ENCODE results near the gene ZCCHC13.
A peak's percentile ranks its signal among the peaks of the same experiment; 100 is the strongest.
"Not testable (repeated sequence)": the region's sequence is repeated elsewhere in the genome, so short reads cannot be mapped to it uniquely, and the experiment has no call there.

The ZCCHC13 gene

DNA sequence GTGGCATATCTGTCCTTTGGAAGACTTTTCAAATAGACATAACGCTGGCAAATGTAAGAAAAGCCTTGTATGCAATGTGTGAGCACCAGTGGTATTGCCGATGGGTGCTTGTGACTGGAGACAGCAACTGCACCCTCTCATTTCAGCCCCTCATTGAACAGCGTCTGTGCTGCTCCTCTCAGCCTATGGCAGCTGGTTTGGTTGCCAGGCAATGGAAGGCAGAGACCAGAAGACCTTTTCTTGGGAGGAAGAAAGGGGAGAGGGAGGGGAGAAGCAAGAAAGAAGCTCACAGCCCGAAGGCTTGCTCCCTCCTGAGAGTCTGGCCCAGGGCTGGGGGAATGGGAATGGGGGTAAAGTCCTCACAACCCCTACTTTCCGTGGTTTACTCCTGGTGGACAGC, 20.2 kb downstream of the ZCCHC13 start:
- DNase-seq: no peak

DNA sequence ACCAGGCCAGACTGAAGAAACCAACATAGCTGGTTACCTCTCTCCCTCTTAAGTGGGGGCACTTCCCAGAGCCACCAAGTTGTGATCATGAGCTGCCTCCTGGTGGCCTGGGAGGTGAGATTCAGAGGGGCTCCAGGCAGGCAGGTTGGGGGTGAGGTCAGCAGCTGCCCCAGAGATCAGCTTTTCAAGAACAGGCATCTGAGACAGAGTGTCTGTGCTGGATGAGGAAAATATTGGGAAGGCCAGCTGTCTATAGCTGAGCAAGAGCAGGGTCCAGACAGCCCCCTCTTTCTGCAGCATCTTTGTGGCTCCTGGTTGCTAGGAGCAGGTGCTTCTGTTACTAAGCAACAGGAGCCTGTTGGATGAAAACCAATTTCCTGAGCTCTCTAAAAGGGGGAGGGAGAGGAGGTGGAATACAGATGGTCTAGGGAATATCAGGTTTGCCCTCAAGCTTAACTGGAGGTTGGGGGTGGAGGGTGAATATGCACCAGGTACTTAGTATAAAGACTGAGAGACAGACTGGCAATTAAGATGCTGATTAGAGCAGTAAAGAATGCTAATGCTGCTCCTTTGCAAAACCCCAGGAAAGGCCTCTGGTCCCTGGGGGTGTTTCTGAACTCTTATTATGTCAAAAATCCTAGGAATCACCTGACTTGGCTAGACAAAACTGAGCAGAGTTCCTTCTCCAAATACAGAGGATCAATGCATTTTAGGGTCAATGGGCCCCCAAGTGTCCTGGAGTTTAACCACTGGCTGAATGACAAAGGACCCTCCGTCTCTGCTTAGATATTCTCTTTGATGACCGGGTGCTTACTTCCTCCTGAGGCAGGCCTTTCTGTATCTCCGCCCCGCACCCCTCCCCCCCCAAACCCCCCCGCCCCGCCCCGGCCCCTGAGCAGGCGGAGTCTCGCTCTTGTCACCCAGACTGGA, 21.4 kb downstream of the ZCCHC13 start:
- DNase-seq: no peak

DNA sequence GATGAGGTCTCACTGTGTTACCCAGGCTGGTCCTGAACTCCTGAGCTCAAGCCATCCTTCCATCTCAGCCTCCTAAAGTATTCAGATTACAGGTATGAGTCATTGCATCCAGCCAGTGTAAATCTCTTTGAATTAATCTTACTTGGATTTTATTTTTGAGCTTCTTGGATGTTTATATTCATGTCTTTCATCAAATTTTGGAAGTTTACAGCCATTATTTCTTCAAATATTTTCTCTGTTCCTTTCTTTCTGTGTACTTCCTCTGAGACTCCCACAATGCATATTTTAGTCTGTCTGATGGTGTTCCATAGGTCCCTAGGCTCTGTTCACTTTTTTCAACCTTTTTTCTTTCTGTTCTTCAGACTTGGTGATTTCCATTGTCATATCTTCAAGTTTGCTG, 34.9 kb downstream of the ZCCHC13 start:
- DNase-seq: no peak

DNA sequence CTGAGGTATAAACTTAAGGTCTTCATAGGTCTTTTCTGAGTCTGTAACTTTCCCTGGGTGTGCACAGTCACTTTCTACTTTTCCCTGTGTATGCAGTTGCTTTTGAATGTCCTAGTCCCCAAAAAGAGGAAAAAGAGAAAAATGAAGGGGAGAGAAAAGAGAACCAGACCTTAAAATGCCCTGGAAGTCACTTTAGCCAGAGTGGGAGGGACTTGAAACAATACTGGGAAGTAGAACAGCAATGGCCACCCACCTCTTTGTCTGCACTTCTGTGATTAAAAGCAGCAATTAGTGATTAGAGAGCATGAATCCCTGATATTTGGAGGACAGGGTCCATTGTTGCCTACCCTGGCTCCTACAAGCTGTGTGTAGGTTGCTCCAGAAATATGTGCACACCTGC, 36.1 kb downstream of the ZCCHC13 start:
- no peak for DNase-seq

DNA sequence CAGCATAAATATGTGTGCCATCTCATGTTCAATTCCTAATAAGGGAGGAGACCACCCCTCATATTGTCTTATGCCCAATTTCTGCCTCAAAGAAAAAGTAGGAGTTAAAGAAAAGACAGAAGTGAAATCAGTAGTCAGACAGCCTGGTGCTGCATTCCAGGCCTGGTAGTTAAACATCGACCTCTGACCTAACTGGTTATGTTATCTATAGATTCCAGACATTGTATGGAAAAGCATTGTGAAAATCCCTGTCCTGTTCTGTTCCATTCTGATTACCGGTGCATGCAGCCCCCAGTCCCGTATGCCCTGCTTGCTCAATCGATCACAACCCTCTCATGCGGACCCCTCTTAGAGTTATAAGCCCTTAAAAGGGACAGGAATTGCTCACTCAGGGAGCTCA, 38.2 kb downstream of the ZCCHC13 start:
- not testable (repeated sequence) for DNase-seq

DNA sequence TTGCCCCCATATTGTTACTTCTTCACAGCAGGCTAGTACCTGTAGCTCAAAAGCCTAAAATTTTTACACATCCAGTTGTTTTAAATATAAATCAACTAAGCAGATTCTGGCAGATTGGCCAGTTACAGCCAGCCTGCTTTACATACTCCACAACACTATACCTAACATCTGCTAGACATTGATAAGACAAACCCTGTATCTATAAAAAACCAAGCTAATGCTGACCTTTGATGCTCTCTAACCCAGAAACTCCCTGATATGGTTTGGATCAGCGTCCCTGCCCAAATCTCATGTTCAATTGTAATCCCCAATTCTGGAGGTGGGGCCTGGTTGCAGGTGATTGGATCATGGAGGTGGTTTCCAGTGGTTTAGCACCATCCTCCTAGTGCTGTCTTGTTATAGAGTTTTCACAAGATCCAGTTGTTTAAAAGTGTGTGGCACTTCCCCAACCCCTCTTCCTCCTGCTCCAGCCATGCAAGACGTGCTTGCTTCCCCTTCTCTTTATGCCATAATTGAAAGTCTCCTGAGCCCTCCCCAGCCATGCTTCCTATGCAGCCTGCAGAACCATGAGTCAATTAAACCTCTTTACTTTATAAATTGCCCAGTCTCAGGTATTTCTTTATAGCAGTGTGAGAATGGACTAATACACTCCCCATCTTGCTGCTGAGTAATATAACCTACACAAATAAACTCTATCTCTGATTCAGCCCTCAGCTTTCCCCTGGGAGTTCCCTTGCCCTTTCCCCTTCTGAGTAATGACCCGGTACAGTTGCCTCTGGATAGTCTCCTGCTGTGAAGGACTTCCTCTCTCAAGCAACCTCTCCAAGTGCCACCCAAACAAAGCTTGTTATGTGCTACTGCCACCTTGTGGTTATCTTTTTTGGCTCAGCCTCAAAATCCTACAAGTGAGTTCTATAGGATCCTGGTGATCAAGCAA, 39.6 kb downstream of the ZCCHC13 start:
- DNase-seq: peak; percentile 38

DNA sequence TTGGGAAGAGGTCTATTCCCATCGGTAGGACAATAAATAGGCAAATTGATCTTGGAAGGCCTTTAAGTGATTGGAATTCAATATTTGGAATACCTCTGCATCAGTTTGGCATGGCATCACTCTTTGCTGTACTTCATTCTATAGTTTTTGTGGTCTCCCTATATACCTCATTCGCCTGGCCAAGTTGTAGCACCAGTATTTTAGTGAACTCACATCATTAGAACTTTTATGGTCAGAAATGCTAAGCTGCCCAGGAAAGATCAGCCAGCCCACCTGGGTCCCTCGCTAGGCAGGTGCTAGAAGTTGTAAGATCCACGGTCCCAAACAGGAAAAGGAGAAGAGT, 40.3 kb downstream of the ZCCHC13 start:
- DNase-seq: no peak

DNA sequence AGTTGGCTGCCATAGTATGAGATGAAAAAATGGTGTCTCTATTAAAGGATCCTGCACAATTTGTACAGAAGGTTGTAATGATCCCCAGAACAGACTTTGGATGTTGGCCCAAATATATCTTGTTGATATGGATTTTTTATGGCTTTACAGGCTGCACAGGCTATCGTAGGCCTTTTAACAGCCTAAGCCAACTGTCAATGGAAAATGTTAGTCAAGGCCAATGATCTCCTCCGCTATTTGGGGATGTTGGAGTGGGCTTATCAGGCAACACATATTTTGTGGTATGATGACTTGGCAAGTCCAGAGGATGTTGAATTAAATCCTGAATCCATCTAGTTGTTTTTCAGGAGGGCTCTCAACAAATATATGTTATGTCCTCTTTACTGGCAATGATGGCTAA, 42.1 kb downstream of the ZCCHC13 start:
- no peak for DNase-seq

DNA sequence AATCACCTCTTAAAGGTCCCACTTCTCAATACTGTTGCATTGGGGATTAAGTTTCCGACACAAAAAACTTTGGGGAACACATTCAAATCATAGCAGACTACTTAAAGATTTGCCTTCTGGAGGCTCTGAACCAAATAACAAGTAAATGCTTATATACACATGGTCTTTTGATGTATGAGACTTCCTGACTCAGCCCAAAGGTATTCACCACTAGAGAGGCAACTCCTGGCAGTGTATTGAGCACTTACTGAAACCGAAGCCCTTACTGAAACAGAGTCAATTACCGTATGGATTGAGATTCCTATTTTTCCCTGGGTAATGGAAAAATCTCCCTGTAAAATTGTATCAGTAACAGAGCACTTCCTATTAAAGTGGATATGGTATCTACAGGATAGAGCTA, 45.4 kb downstream of the ZCCHC13 start:
- DNase-seq: no peak

DNA sequence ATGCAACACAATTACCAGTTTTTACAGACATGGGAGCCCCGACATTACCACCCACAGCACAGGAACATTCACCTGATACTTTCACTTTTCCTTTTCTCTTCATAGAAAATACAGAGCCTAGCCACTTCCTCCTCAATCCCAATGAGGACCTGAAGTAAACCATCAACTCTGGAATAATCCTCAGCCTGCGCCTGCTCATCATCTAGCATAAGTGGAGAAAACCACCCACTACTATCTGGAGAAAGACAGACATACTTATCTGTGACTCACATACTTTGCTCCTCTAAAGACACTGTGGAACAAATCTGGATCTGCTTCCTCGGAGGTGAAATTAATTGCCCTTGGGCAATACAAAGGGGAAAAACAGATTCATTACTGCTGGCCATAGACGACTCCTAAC, 47.8 kb downstream of the ZCCHC13 start:
- no peak for DNase-seq

DNA sequence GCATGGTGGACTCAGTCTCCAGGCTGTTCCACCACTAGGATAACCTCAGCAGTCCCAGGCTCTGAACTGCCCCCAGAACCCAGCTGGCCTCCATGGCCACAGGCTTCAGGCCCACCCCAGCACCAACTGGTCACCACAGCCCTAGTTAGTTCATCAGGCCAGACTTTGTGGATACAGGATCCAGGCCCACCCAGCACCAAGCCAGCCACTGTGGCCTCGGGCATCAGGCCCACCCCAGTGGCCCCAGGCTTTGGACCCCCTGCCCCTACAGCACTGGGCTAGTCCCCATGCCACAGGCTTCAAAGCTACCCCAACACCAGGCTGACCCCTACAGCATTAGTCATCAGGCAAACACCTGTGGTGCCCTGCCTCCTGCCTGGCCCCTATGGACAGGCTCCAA, 50.0 kb downstream of the ZCCHC13 start:
- no peak for DNase-seq

Data from activated naive CD4-positive, alpha-beta T cell treated with Interleukin-2 at 50 U/mL for 16 hours (primary cell).